SU-DHL-6 (cell line): ENCODE data around the gene ATRX.

Experiments used
- H2AFZ ChIP-seq: fragments of 200-600 bp; sonication (generic); 2 replicates; pipeline ENCODE4 v1.6.1; 2014; ENCODE audit warnings: low read depth, mild to moderate bottlenecking, moderate library complexity, mixed read lengths, antibody characterized with exemption, low read length; ENCODE audit not compliant: severe bottlenecking
- H3F3A ChIP-seq: fragments of 200-600 bp; shearing (Covaris generic); 2 replicates; pipeline ENCODE4 v1.6.0; 2016; ENCODE audit warnings: antibody characterized with exemption, mild to moderate bottlenecking; ENCODE audit not compliant: insufficient read depth
- H3K27ac ChIP-seq: fragments of 200-600 bp; sonication (generic); 2 replicates; pipeline ENCODE4 v1.5.1; 2016; ENCODE audit warnings: low read depth, mild to moderate bottlenecking, low read length, moderate library complexity, mixed read lengths
- H3K27me3 ChIP-seq: fragments of 200-600 bp; sonication (generic), shearing (Covaris generic); 2 replicates; pipeline ENCODE4 v1.6.0; 2014; ENCODE audit warnings: mild to moderate bottlenecking, low read length
- H3K36me3 ChIP-seq: fragments of 200-600 bp; sonication (generic); 2 replicates; pipeline ENCODE4 v1.6.1; 2014; ENCODE audit warnings: mild to moderate bottlenecking, low read length, mixed read lengths
- H3K4me2 ChIP-seq: fragments of 300-600, 200-600 bp; shearing (Covaris generic), sonication (generic); 2 replicates; pipeline ENCODE4 v1.6.0; 2014; ENCODE audit warnings: low read length, low read depth, mild to moderate bottlenecking; ENCODE audit not compliant: poor library complexity, severe bottlenecking
- H3K4me3 ChIP-seq: fragments of 200-600 bp; sonication (generic); 2 replicates; pipeline ENCODE4 v1.5.1; 2014; ENCODE audit warnings: antibody characterized with exemption, low read length, mild to moderate bottlenecking, mixed read lengths; ENCODE audit not compliant: insufficient read depth, poor library complexity, severe bottlenecking
- H3K79me2 ChIP-seq: fragments of 200-600 bp; sonication (generic); 2 replicates; pipeline ENCODE4 v1.6.1; 2014; ENCODE audit warnings: mild to moderate bottlenecking, low read length, moderate library complexity; ENCODE audit not compliant: insufficient read depth
- H3K9ac ChIP-seq: fragments of 200-600 bp; sonication (generic); 2 replicates; pipeline ENCODE4 v1.7.0; 2014; ENCODE audit warnings: mild to moderate bottlenecking, low read length
- H3K9me2 ChIP-seq: fragments of 200-600 bp; sonication (generic); replicated peaks from 2 replicates; pipeline ENCODE4 v1.6.1; 2014; ENCODE audit warnings: low read length; ENCODE audit not compliant: insufficient read depth
- H3K9me3 ChIP-seq: fragments of 200-600 bp; sonication (generic); 2 replicates; pipeline ENCODE4 v1.6.1; 2014; ENCODE audit warnings: low read length, mixed read lengths; ENCODE audit not compliant: insufficient read depth
- H4K20me1 ChIP-seq: fragments of 200-600 bp; sonication (generic); 2 replicates; pipeline ENCODE4 v1.6.1; 2014; ENCODE audit warnings: low read depth, mild to moderate bottlenecking, antibody characterized with exemption, low read length, moderate library complexity, mixed read lengths
- EZH2phosphoT487 ChIP-seq: fragments of 200-600 bp; sonication (generic), shearing (Covaris generic); conservative IDR thresholded peaks from 2 replicates; pipeline ENCODE4 v1.6.1; 2018; ENCODE audit warnings: mild to moderate bottlenecking, antibody characterized with exemption, low read length, moderate library complexity, mixed read lengths
- TF ChIP-seq, protein P1 (sequence below): fragments of 200-600 bp; sonication (generic); IDR thresholded peaks from one replicate; pipeline ENCODE4 v1.5.1; 2017; ENCODE audit warnings: antibody characterized with exemption, mild to moderate bottlenecking, low read length, moderate library complexity; ENCODE audit not compliant: insufficient read depth, poor library complexity, severe bottlenecking

The ATRX gene

GRCh38 chrX:77639820-77640219, 146.2 kb downstream of the ATRX start:
- H3K9ac ChIP-seq: no peak overlapping the region
- H3K27ac ChIP-seq: no peak overlapping the region
- peaks cover 8% of the 10 kb centered on the region; the same call in 1 of the 2 replicates for H3K36me3 ChIP-seq
- no peak for TF ChIP-seq EZH2phosphoT487
- TF ChIP-seq, protein P1, sequence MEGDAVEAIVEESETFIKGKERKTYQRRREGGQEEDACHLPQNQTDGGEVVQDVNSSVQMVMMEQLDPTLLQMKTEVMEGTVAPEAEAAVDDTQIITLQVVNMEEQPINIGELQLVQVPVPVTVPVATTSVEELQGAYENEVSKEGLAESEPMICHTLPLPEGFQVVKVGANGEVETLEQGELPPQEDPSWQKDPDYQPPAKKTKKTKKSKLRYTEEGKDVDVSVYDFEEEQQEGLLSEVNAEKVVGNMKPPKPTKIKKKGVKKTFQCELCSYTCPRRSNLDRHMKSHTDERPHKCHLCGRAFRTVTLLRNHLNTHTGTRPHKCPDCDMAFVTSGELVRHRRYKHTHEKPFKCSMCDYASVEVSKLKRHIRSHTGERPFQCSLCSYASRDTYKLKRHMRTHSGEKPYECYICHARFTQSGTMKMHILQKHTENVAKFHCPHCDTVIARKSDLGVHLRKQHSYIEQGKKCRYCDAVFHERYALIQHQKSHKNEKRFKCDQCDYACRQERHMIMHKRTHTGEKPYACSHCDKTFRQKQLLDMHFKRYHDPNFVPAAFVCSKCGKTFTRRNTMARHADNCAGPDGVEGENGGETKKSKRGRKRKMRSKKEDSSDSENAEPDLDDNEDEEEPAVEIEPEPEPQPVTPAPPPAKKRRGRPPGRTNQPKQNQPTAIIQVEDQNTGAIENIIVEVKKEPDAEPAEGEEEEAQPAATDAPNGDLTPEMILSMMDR: no peak
- no peaks in the 10 kb centered on the region for H3K9me2 ChIP-seq
- no peaks in the 10 kb centered on the region for H3K79me2 ChIP-seq
- H4K20me1 ChIP-seq: no peaks in the 10 kb centered on the region
- H2AFZ ChIP-seq: no peak overlapping the region
- no peaks in the 10 kb centered on the region for H3F3A ChIP-seq
- no peak overlapping the region for H3K4me2 ChIP-seq
- H3K4me3 ChIP-seq: no peak overlapping the region
- no peaks in the 10 kb centered on the region for H3K9me3 ChIP-seq
- no peaks in the 10 kb centered on the region for H3K27me3 ChIP-seq

- H3K4me2 ChIP-seq: no peak overlapping the region
- H3K27me3 ChIP-seq: no peaks in the 10 kb centered on the region
- no peak overlapping the region for H3K9ac ChIP-seq
- H3F3A ChIP-seq: no peaks in the 10 kb centered on the region
- TF ChIP-seq, protein P1: no peak
- no peaks in the 10 kb centered on the region for H4K20me1 ChIP-seq
- no peak overlapping the region for H2AFZ ChIP-seq
- H3K36me3 ChIP-seq: 0 out of 2 replicates have a peak, but pooled peaks cover 8% of the 10 kb centered on the region
- no peaks in the 10 kb centered on the region for H3K9me2 ChIP-seq
- H3K79me2 ChIP-seq: no peaks in the 10 kb centered on the region
- no peak overlapping the region for H3K27ac ChIP-seq
- H3K4me3 ChIP-seq: no peak overlapping the region
- no peaks in the 10 kb centered on the region for H3K9me3 ChIP-seq
These were observed 147.6 kb downstream of the ATRX start for GRCh38 chrX:77638397-77638796.

DNA sequence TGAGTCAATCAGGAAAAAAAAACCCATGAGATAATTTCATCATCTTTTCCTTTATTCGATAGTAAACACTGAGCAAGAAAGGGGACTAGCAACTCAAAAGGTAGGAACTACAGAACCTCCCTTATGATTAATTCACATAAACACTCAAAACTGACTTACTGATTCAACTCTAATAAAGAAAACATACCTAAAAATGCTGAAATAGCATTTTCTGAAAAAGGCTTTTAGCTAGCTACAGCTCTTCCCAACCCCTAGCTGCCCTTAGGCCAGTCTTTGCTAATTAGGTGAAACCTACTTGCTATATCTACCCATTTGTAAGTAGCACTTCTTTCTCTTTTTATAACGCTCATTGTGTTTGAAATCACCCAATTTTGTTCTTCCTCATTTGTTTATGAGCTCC, 150.6 kb downstream of the ATRX start:
- Histone ChIP-seq H3F3A (no peaks in the 10 kb centered on the region), H3K27ac (no peak overlapping the region), H3K27me3 (no peaks in the 10 kb centered on the region), H3K4me2 (no peak overlapping the region), H3K9me2 (no peaks in the 10 kb centered on the region), H3K9ac (no peak overlapping the region), H3K36me3 (peaks cover 4% of the 10 kb centered on the region; the same call in 1 of the 2 replicates), H3K9me3 (no peaks in the 10 kb centered on the region), H2AFZ (no peak overlapping the region), H3K4me3 (no peak overlapping the region), H3K79me2 (no peaks in the 10 kb centered on the region), H4K20me1 (no peaks in the 10 kb centered on the region)
- no peak for TF ChIP-seq EZH2phosphoT487
- TF ChIP-seq, protein P1: no peak
